22Rv1 (cell line): ENCODE results near the gene C17orf100.
"Not testable (repeated sequence)": the region's sequence is repeated elsewhere in the genome, so short reads cannot be mapped to it uniquely, and the experiment has no call there.

Experiments used
- ZFX ChIP-seq: fragments of 450-650 bp; IDR thresholded peaks from 2 replicates; pipeline ENCODE4 v1.6.1; 2017; ENCODE audit warnings: antibody characterized with exemption, borderline replicate concordance
- TF ChIP-seq, protein P1 (sequence below): fragments of 450-650 bp; IDR thresholded peaks from 2 replicates; pipeline ENCODE4 v1.5.1; 2017; ENCODE audit warnings: mild to moderate bottlenecking

DNA sequence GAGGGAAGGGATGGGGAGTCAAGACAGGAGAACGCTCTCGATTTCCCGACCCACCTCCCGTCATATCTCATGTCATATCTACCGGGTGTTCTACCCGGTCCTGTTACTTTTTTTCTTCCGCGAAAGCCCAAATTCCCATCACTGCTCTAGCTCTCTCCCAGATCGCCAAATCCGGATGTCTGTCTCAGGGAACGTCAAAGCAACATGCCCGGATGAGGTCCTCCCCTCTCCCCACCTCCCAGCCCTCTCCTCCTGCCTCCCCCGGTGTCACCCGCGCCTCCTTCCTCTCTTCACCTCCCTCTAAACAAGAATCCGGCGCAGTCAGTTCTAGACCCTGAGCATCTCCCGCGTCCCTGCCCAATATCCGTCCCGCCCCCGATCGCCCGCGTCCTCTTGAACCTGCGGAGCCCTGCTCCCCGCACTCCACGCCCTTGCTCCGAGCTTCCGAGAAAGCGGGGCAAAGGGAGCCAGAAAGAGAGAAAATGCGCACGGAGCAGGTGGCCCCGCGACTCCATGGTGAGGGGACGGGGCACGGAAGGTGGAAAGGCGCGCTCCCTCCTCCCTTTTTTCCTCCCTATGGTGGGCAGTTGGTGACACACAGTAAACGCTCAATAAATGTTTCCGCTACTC is 4.3 kb downstream of the C17orf100 start:
- TF ChIP-seq, protein P1, sequence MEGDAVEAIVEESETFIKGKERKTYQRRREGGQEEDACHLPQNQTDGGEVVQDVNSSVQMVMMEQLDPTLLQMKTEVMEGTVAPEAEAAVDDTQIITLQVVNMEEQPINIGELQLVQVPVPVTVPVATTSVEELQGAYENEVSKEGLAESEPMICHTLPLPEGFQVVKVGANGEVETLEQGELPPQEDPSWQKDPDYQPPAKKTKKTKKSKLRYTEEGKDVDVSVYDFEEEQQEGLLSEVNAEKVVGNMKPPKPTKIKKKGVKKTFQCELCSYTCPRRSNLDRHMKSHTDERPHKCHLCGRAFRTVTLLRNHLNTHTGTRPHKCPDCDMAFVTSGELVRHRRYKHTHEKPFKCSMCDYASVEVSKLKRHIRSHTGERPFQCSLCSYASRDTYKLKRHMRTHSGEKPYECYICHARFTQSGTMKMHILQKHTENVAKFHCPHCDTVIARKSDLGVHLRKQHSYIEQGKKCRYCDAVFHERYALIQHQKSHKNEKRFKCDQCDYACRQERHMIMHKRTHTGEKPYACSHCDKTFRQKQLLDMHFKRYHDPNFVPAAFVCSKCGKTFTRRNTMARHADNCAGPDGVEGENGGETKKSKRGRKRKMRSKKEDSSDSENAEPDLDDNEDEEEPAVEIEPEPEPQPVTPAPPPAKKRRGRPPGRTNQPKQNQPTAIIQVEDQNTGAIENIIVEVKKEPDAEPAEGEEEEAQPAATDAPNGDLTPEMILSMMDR, result not testable (repeated sequence)
- TF ChIP-seq ZFX, result not testable (repeated sequence)
